Measurements from ENCODE around the gene NODAL. TPM values are rescaled to one million over a fixed set of nuclear protein-coding genes. Genes with fewer than 3 reads are reported as not detected.

The NODAL gene
- total and polyA plus RNA-seq, 3 experiments from 2014 or later, result 0.43 TPM; not detected in 2

- CTCF ChIA-PET, result no interaction called here
Observed at GRCh38 chr10:70435241-70436085, 6.0 kb downstream of the NODAL start.

GRCh38 chr10:70433581-70434280 lies 7.8 kb downstream of the NODAL start:
- Histone ChIP-seq H3K36me3 (ENCODE audit: insufficient read depth, low read length) (no peaks in the 10 kb centered on the region), H3K4me1 (ENCODE audit: insufficient read depth, low read length) (peaks cover 28% of the 10 kb centered on the region), H3K9me3 (ENCODE audit: low read length) (no peaks in the 10 kb centered on the region), H3K27ac (ENCODE audit: low read depth, low read length) (no peak overlapping the region), H3K27me3 (ENCODE audit: insufficient read depth, low read length, poor library complexity, severe bottlenecking) (no peaks in the 10 kb centered on the region), H3K4me3 (ENCODE audit: low read length) (no peak overlapping the region)
- peaks cover 0 to 11% (median 3%) of the 10 kb centered on the region in 3 donors for H3K36me3 Mint-ChIP-seq
- POLR2A ChIA-PET, result interaction anchor here (0.9 kb wide), 1 partner anchor 9 kb away, joined by 3 read pairs; no protein-coding TSS in a partner anchor
- peak overlapping the region in 1 of 8 donors; percentile 47 for H3K27ac Mint-ChIP-seq
- H3K4me3 Mint-ChIP-seq, result peak overlapping the region in 1 of 7 donors; percentile 67
- no peak for DNase-seq
- CTCF ChIA-PET, result interaction anchor here (0.8 to 1.7 kb wide), 2 partner anchors 20 to 69 kb away, joined by 3 to 4 read pairs; no protein-coding TSS in a partner anchor
- H3K9me3 Mint-ChIP-seq, result no peaks in the 10 kb centered on the region
- H3K4me1 Mint-ChIP-seq, result peaks cover 17 to 25% (median 24%) of the 10 kb centered on the region in 3 donors
- H3K27me3 Mint-ChIP-seq, result peaks cover 0 to 3% of the 10 kb centered on the region in 2 donors

More at GRCh38 chr10:70435241-70436085, 6.0 kb downstream of the NODAL start:
- H3K9me3 Mint-ChIP-seq, result no peaks in the 10 kb centered on the region
- POLR2A ChIA-PET, result interaction anchor here (0.6 to 0.9 kb wide), 2 partner anchors 31 to 1313 kb away, joined by 3 to 4 read pairs; no protein-coding TSS in a partner anchor
- peaks cover 4% of the 10 kb centered on the region for H3K27me3 ChIP-seq (ENCODE audit: insufficient read depth, low read length, poor library complexity, severe bottlenecking)
- DNase-seq, result no peak
- H3K27ac Mint-ChIP-seq, result no peak overlapping the region
- peaks cover 20 to 32% (median 24%) of the 10 kb centered on the region in 3 donors for H3K4me1 Mint-ChIP-seq
- H3K9me3 ChIP-seq (ENCODE audit: low read length), result no peaks in the 10 kb centered on the region
- no peak overlapping the region for H3K4me3 ChIP-seq (ENCODE audit: low read length)
- H3K27me3 Mint-ChIP-seq, result peaks cover 13 to 14% of the 10 kb centered on the region in 2 donors
- no peaks in the 10 kb centered on the region for H3K36me3 ChIP-seq (ENCODE audit: insufficient read depth, low read length)
- no peaks in the 10 kb centered on the region for H3K36me3 Mint-ChIP-seq
- H3K27ac ChIP-seq (ENCODE audit: low read depth, low read length), result no peak overlapping the region
- H3K4me1 ChIP-seq (ENCODE audit: insufficient read depth, low read length), result peaks cover 29% of the 10 kb centered on the region
- H3K4me3 Mint-ChIP-seq, result no peak overlapping the region

- H3K9me3 ChIP-seq (ENCODE audit: low read length), result no peaks in the 10 kb centered on the region
- DNase-seq, result no peak
- H3K27ac Mint-ChIP-seq, result peak overlapping the region in 7 of 8 donors; percentile 11 to 89 (median 68)
- H3K9me3 Mint-ChIP-seq, result no peaks in the 10 kb centered on the region
- H3K36me3 Mint-ChIP-seq, result peaks cover 0 to 20% (median 9%) of the 10 kb centered on the region in 3 donors
- H3K4me1 Mint-ChIP-seq, result peaks cover 19 to 25% (median 24%) of the 10 kb centered on the region in 3 donors
- peak overlapping the region; percentile 61 for H3K4me3 ChIP-seq (ENCODE audit: low read length)
- H3K27ac ChIP-seq (ENCODE audit: low read depth, low read length), result no peak overlapping the region
- H3K4me3 Mint-ChIP-seq, result peak overlapping the region in 5 of 7 donors; percentile 45 to 80 (median 68)
- no peaks in the 10 kb centered on the region for H3K27me3 Mint-ChIP-seq
- no peaks in the 10 kb centered on the region for H3K36me3 ChIP-seq (ENCODE audit: insufficient read depth, low read length)
- H3K27me3 ChIP-seq (ENCODE audit: insufficient read depth, low read length, poor library complexity, severe bottlenecking), result no peaks in the 10 kb centered on the region
- peaks cover 28% of the 10 kb centered on the region for H3K4me1 ChIP-seq (ENCODE audit: insufficient read depth, low read length)
- ChIA-PET CTCF (interaction anchor here (0.8 to 1.7 kb wide), 2 partner anchors 19 to 68 kb away, joined by 3 to 4 read pairs; no protein-coding TSS in a partner anchor), POLR2A (interaction anchor here (0.9 kb wide), 1 partner anchor 10 kb away, joined by 3 read pairs; no protein-coding TSS in a partner anchor)
Observed at GRCh38 chr10:70432561-70433263, 8.8 kb downstream of the NODAL start.

GRCh38 chr10:70432101-70432500 lies 9.4 kb downstream of the NODAL start:
- ChIA-PET CTCF (no interaction called here), POLR2A (no interaction called here)
- Histone ChIP-seq H3K4me3 (ENCODE audit: low read length) (no peak overlapping the region), H3K27me3 (ENCODE audit: insufficient read depth, low read length, poor library complexity, severe bottlenecking) (no peaks in the 10 kb centered on the region), H3K27ac (ENCODE audit: low read depth, low read length) (no peak overlapping the region), H3K9me3 (ENCODE audit: low read length) (no peaks in the 10 kb centered on the region), H3K4me1 (ENCODE audit: insufficient read depth, low read length) (peaks cover 28% of the 10 kb centered on the region), H3K36me3 (ENCODE audit: insufficient read depth, low read length) (no peaks in the 10 kb centered on the region)
- Mint-ChIP-seq H3K27me3 (no peaks in the 10 kb centered on the region), H3K9me3 (no peaks in the 10 kb centered on the region), H3K36me3 (peaks cover 0 to 26% (median 9%) of the 10 kb centered on the region in 3 donors), H3K4me1 (peaks cover 19 to 25% (median 24%) of the 10 kb centered on the region in 3 donors), H3K27ac (peak overlapping the region in 4 of 8 donors; percentile 50 to 88 (median 71)), H3K4me3 (peak overlapping the region in 2 of 7 donors; percentile 67 to 72)
- DNase-seq, result no peak

GRCh38 chr10:70430493-70431445 lies 10.7 kb downstream of the NODAL start:
- no peaks in the 10 kb centered on the region for H3K9me3 Mint-ChIP-seq
- no peak for DNase-seq
- Histone ChIP-seq H3K9me3 (ENCODE audit: low read length) (no peaks in the 10 kb centered on the region), H3K4me1 (ENCODE audit: insufficient read depth, low read length) (peaks cover 28% of the 10 kb centered on the region), H3K36me3 (ENCODE audit: insufficient read depth, low read length) (peaks cover 6% of the 10 kb centered on the region), H3K27ac (ENCODE audit: low read depth, low read length) (no peak overlapping the region), H3K27me3 (ENCODE audit: insufficient read depth, low read length, poor library complexity, severe bottlenecking) (no peaks in the 10 kb centered on the region), H3K4me3 (ENCODE audit: low read length) (no peak overlapping the region)
- no peak overlapping the region for H3K4me3 Mint-ChIP-seq
- ChIA-PET CTCF (no interaction called here), POLR2A (interaction anchor here (0.5 kb wide), 1 partner anchor 33 kb away, joined by 3 read pairs; no protein-coding TSS in a partner anchor)
- peak overlapping the region in 1 of 8 donors; percentile 84 for H3K27ac Mint-ChIP-seq
- H3K36me3 Mint-ChIP-seq, result peaks cover 0 to 37% (median 9%) of the 10 kb centered on the region in 3 donors
- H3K4me1 Mint-ChIP-seq, result peaks cover 19 to 25% (median 24%) of the 10 kb centered on the region in 3 donors
- H3K27me3 Mint-ChIP-seq, result no peaks in the 10 kb centered on the region

- Histone ChIP-seq H3K4me1 (ENCODE audit: insufficient read depth, low read length) (peaks cover 5% of the 10 kb centered on the region), H3K9me3 (ENCODE audit: low read length) (no peaks in the 10 kb centered on the region), H3K36me3 (ENCODE audit: insufficient read depth, low read length) (peaks cover 37% of the 10 kb centered on the region), H3K27ac (ENCODE audit: low read depth, low read length) (no peak overlapping the region), H3K27me3 (ENCODE audit: insufficient read depth, low read length, poor library complexity, severe bottlenecking) (no peaks in the 10 kb centered on the region), H3K4me3 (ENCODE audit: low read length) (no peak overlapping the region)
- POLR2A ChIA-PET, result interaction anchor here (1.0 kb wide), 1 partner anchor 21 kb away, joined by 5 read pairs; no protein-coding TSS in a partner anchor
- H3K4me1 Mint-ChIP-seq, result peaks cover 4 to 19% (median 6%) of the 10 kb centered on the region in 3 donors
- H3K27me3 Mint-ChIP-seq, result no peaks in the 10 kb centered on the region
- DNase-seq, result no peak
- H3K27ac Mint-ChIP-seq, result peak overlapping the region in 2 of 8 donors; percentile 33 to 71
- H3K36me3 Mint-ChIP-seq, result peaks cover 0 to 77% (median 29%) of the 10 kb centered on the region in 3 donors
- H3K4me3 Mint-ChIP-seq, result no peak overlapping the region
- no peaks in the 10 kb centered on the region for H3K9me3 Mint-ChIP-seq
- CTCF ChIA-PET, result interaction anchor here (1.1 to 1.3 kb wide), 2 partner anchors 14 to 205 kb away, joined by 3 read pairs; no protein-coding TSS in a partner anchor
Observed at GRCh38 chr10:70426823-70427222, 14.7 kb downstream of the NODAL start.

Data from CD8-positive, alpha-beta memory T cell (primary cell).